Sigmoid colon (tissue), 7 donors: ENCODE measurements around the gene RGS9. TPM values are rescaled to one million over a fixed set of nuclear protein-coding genes. Genes with fewer than 3 reads are reported as not detected.

Experiments used
- DNase-seq: peaks from one replicate; pipeline ENCODE4 v3.0.0-alpha.2; 2019
- H3K27ac ChIP-seq, 4 donors: fragments of 200-600 bp; sonication (generic); one replicate each; pipeline ENCODE4 v1.5.1; 2016 to 2019; ENCODE audit warnings: mild to moderate bottlenecking in 1 of 4
- H3K27me3 ChIP-seq, 3 donors: fragments of 200-600 bp; sonication (generic); one replicate each; pipeline ENCODE4 v1.5.1; 2019; ENCODE audit warnings: mild to moderate bottlenecking in 1 of 3
- H3K36me3 ChIP-seq, 4 donors: fragments of 200-600 bp; sonication (generic); one replicate each; pipeline ENCODE4 v1.5.1; 2016 to 2019
- H3K4me1 ChIP-seq, 4 donors: fragments of 200-600 bp; sonication (generic); one replicate each; pipeline ENCODE4 v1.5.1; 2017 to 2019
- H3K4me3 ChIP-seq, 4 donors: fragments of 200-600 bp; sonication (generic); one replicate each; pipeline ENCODE4 v1.5.1; 2017 to 2019; ENCODE audit warnings: mild to moderate bottlenecking in 2 of 4, moderate library complexity in 1 of 4
- H3K9me3 ChIP-seq, 4 donors: fragments of 200-600 bp in 3 of 4; sonication (generic) in 3 of 4; one replicate each; pipeline versions ENCODE4 v1.5.1 to v1.6.1; 2013 to 2019
- EP300 ChIP-seq, 4 donors: sonication (generic); formaldehyde crosslinking; IDR thresholded peaks; one replicate each; pipeline ENCODE4 v1.6.1; 2017; ENCODE audit warnings: antibody characterized with exemption in 4 of 4
- POLR2A ChIP-seq, 2 donors: fragments of 450-650 bp; IDR thresholded peaks; one replicate each; pipeline ENCODE4 v1.6.1; 2016; ENCODE audit warnings: antibody characterized with exemption in 2 of 2, mild to moderate bottlenecking in 2 of 2, moderate library complexity in 2 of 2
- POLR2AphosphoS5 ChIP-seq, 4 donors: sonication (generic); formaldehyde crosslinking; IDR thresholded peaks; one replicate each; pipeline ENCODE4 v1.6.1; 2017; ENCODE audit warnings: antibody characterized with exemption in 4 of 4
- WGBS, 2 donors: extraction: QIAGEN DNeasy Blood & Tissue Kit; methylation state at CpG; one replicate each; pipeline ENCODE4 v1.1.7; 2013; 5-methylcytosine and 5-hydroxymethylcytosine counted together
- intact Hi-C: fragments of 100-400 bp; cut with DNase I; formaldehyde crosslinking; loops from one replicate; pipeline ENCODE4 v1.15.1; 2023
- polyA plus RNA-seq, 3 donors: library from polyadenylated mRNA; stranded (reverse); fragments of 200-250 nt; gene quantifications; one replicate each; pipeline ENCODE4 v1.2.3, GENCODE V29; 2013
- total RNA-seq, 4 donors: library from RNA; depleted of rRNA; stranded (reverse); fragments of >200 nt; gene quantifications; one replicate each; pipeline ENCODE4 v1.1.0, GENCODE V29; 2016
- TF ChIP-seq, protein P1 (sequence below), 4 experiments: fragments of 450-650 bp in 3 of 4; fragments of 200-600 bp in 1 of 4; IDR thresholded peaks; one replicate each; pipeline ENCODE4 v1.5.1; 2016 to 2019; ENCODE audit warnings: antibody characterized with exemption in 4 of 4, mild to moderate bottlenecking in 3 of 4, moderate library complexity in 2 of 4
- donor health status: healthy with polysubstance abuse.
- donor health status: Bipolar disorder and iron deficiency.
- donor health status: healthy.

Gene RGS9
- total and polyA plus RNA-seq, 7 donors = 5.0 to 30.5 (median 16.9) TPM

DNA sequence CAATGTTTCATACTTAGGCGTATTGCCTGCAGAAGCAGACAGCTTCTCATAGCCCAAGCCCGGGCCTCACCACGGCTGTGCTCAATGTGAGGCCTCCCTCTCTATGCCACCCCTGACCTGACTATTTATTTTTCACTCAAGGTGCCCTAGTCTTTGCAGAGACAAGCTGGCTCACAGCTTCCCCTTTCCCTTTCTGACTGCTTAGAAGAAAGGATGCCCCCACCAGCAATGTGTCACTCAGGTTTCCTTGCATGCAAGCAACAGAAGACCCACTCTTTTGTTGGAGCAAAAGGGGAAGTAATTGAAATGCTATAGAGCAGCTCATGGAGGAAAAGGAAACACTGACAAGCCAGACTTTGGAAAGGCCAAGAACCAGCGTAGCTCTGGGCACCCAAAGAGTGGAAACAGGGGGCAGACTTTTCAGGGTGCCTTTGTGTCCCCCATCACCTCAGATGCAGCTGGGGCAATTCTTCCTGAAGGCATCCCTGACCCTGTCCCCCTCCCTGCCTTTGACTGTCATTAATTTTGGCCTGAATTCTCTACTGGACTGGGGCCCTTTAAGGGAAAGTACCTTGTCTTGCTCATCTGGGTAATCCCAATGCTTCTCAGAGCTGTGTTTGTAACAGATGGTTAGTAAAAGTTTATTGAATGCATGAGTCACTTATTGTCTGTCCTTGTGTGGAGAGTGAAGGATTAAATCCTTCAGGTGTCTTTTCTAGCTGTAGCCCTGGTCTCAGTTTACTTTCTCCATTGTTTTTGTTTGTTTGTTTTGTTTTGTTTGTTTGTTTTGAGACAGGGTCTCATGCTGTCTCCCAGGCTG is 17.8 kb downstream of the RGS9 start:
- Histone ChIP-seq H3K36me3 (peaks cover 0 to 13% (median 0%) of the 10 kb centered on the region in 4 donors), H3K9me3 (no peaks in the 10 kb centered on the region), H3K4me3 (no peak overlapping the region), H3K4me1 (peaks cover 0 to 3% (median 0%) of the 10 kb centered on the region in 4 donors), H3K27ac (no peak overlapping the region), H3K27me3 (no peaks in the 10 kb centered on the region)
- no peak for TF ChIP-seq POLR2A (IDR thresholded peaks at IDR 0.05)
- TF ChIP-seq, protein P1, sequence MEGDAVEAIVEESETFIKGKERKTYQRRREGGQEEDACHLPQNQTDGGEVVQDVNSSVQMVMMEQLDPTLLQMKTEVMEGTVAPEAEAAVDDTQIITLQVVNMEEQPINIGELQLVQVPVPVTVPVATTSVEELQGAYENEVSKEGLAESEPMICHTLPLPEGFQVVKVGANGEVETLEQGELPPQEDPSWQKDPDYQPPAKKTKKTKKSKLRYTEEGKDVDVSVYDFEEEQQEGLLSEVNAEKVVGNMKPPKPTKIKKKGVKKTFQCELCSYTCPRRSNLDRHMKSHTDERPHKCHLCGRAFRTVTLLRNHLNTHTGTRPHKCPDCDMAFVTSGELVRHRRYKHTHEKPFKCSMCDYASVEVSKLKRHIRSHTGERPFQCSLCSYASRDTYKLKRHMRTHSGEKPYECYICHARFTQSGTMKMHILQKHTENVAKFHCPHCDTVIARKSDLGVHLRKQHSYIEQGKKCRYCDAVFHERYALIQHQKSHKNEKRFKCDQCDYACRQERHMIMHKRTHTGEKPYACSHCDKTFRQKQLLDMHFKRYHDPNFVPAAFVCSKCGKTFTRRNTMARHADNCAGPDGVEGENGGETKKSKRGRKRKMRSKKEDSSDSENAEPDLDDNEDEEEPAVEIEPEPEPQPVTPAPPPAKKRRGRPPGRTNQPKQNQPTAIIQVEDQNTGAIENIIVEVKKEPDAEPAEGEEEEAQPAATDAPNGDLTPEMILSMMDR (IDR thresholded peaks at IDR 0.05) = no peak
- no peak for TF ChIP-seq EP300 (IDR thresholded peaks at IDR 0.05)
- no peak for TF ChIP-seq POLR2AphosphoS5 (IDR thresholded peaks at IDR 0.05)
- 43 to 50% methylated on average over 4 of the region's 4 CpGs for WGBS, 2 donors
- intact Hi-C loops = no loop called here
- DNase-seq = no peak

DNA sequence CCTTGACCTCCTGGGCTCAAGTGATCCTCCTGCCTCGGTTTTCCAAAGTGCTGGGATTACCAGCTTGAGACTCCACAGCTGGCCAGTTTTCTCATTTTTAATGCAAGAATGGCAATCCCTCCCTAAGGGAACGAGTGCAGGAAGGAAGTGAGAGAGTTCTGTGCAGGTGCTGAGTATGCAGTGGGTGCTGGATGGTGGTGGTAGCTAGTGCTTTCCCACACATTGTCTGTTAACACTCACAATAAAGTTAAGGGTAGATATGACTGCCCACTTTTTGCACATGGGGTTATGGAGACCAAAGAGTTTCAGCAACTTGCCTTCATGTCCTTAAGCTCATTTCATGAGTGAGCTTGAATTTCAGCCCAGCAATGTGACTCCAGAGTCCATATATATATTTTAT is 18.5 kb downstream of the RGS9 start:
- no peaks in the 10 kb centered on the region for H3K9me3 ChIP-seq
- TF ChIP-seq POLR2AphosphoS5 (IDR thresholded peaks at IDR 0.05) = no peak
- TF ChIP-seq, protein P1 (IDR thresholded peaks at IDR 0.05) = no peak
- 12 to 20% methylated on average over 2 of the region's 2 CpGs for WGBS, 2 donors
- no peak for DNase-seq
- no peak overlapping the region for H3K27ac ChIP-seq
- intact Hi-C loops = no loop called here
- H3K4me1 ChIP-seq = peaks cover 0 to 3% (median 0%) of the 10 kb centered on the region in 4 donors
- H3K4me3 ChIP-seq = no peak overlapping the region
- H3K27me3 ChIP-seq = no peaks in the 10 kb centered on the region
- H3K36me3 ChIP-seq = peaks cover 0 to 18% (median 0%) of the 10 kb centered on the region in 4 donors

DNA sequence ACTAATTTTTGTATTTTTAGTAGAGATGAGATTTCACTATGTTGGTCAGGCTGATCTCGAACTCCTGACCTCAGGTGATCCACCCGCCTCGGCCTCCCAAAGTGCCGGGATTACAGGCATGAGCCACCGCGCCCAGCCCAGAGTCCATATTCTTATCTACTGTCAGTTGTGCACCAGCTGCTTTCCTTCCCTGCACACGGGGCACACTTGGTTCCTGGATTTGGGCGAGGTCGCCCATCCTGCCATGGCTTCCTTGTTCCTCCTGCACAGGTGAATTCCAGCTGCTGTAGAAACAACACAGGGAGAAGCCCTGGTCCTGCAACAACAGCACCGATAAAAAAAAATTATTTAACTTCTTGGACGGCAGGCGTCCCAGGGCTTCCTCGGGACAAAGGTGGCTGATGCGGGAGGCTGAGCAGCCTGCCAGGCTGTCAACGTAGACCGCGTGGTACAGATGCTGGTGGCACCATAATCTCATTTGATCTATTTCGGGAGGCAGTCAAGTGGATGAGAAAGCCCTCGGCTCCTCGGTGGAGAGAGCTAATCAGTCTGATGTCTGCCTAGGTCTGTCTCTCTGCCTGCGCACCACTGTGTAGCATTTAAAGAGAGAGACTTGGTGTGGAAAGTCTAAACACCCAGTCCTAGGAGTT is 19.1 kb downstream of the RGS9 start:
- WGBS, 2 donors = 22 to 69% methylated on average over 21 of the region's 21 CpGs
- no peak for DNase-seq
- Histone ChIP-seq H3K4me3 (no peak overlapping the region), H3K9me3 (no peaks in the 10 kb centered on the region), H3K36me3 (peaks cover 0 to 18% (median 0%) of the 10 kb centered on the region in 4 donors), H3K27me3 (no peaks in the 10 kb centered on the region), H3K27ac (no peak overlapping the region), H3K4me1 (peaks cover 0 to 3% (median 0%) of the 10 kb centered on the region in 4 donors)
- TF ChIP-seq POLR2AphosphoS5 (IDR thresholded peaks at IDR 0.05) = peak in 1 of 4 donors; percentile 33
- no peak for TF ChIP-seq POLR2A (IDR thresholded peaks at IDR 0.05)
- intact Hi-C loops = no loop called here

DNA sequence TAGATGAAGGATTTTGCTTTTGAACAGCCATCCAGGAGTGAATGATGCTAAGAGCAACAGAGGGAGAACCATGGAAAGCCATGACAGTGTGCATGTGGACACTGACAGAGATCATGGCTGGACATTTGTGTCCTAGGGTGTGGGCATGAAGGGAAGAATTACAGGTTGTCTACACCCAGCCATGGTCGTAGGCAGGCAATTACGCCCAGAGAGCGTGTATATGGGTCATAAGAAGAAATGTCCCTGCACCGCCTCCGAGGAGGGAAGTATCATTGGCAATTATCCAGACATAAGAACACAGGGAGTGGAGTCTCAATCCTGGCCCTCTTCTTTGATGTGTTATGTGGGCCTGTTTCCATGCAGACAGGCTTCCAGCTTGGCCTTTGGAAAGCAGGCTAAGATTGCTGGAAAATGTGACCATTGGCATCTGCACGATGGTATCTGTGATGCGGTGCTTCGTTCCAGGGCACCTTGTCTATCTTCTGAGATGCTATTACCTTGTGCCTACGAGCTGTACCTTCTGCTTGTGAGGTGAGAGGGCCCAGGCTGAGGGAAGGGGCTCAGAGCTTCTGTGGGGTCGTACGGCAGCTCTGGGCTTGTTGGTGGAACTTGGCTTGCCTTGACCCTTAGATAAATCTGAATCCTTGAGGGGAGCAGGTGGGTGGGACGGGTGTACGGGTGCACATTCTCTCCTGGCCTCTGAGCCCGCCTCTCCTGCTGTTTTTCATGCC is 19.8 kb downstream of the RGS9 start:
- Histone ChIP-seq H3K4me1 (peaks cover 0 to 3% (median 0%) of the 10 kb centered on the region in 4 donors), H3K36me3 (peaks cover 0 to 21% (median 0%) of the 10 kb centered on the region in 4 donors), H3K27ac (no peak overlapping the region), H3K9me3 (no peaks in the 10 kb centered on the region), H3K4me3 (no peak overlapping the region), H3K27me3 (no peaks in the 10 kb centered on the region)
- WGBS, 2 donors = 69 to 84% methylated on average over 14 of the region's 14 CpGs
- intact Hi-C loops = no loop called here
- no peak for TF ChIP-seq POLR2AphosphoS5 (IDR thresholded peaks at IDR 0.05)
- TF ChIP-seq, protein P1 (IDR thresholded peaks at IDR 0.05) = no peak
- DNase-seq = no peak

DNA sequence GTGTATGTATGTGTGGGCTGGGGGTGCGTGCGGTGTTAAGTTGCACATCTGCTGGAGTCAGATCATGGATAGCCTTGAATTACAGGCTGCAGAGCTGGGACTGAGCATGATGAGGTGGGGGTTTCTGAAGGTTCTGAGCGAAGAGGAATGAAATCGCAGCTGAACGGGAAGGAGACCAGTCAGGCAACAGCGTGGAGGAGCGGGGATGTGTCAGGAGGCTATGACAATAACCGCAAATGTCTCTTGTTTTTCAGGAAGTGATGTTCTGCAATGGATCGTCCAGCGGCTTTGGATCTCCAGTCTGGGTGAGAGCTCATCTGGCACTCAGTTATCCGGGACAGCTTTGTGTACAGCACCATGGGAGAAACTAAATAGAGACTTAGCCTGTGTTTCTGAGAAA is 20.9 kb downstream of the RGS9 start:
- 75 to 88% methylated on average over 11 of the region's 11 CpGs for WGBS, 2 donors
- no peak for DNase-seq

More for the DNA sequence above, 20.9 kb downstream of the RGS9 start:
- TF ChIP-seq POLR2AphosphoS5 (IDR thresholded peaks at IDR 0.05) = no peak
- no peak for TF ChIP-seq POLR2A (IDR thresholded peaks at IDR 0.05)
- no peak for TF ChIP-seq EP300 (IDR thresholded peaks at IDR 0.05)
- TF ChIP-seq, protein P1 (IDR thresholded peaks at IDR 0.05) = no peak
- H3K9me3 ChIP-seq = no peaks in the 10 kb centered on the region
- intact Hi-C loops = no loop called here
- H3K4me1 ChIP-seq = peaks cover 0 to 3% (median 0%) of the 10 kb centered on the region in 4 donors
- peaks cover 0 to 24% (median 0%) of the 10 kb centered on the region in 4 donors for H3K36me3 ChIP-seq
- no peak overlapping the region for H3K4me3 ChIP-seq
- H3K27me3 ChIP-seq = no peaks in the 10 kb centered on the region
- no peak overlapping the region for H3K27ac ChIP-seq
